HUES64 (cell line): ENCODE data around the gene GRIN2A.

Source experiments
- H3K27ac ChIP-seq: 2 replicates; pipeline ENCODE4 v1.7.0; 2013; ENCODE audit warnings: low read depth, low read length, inconsistent platforms
- H3K27me3 ChIP-seq: 2 replicates; pipeline ENCODE4 v1.6.1; 2013; ENCODE audit warnings: mild to moderate bottlenecking, low read length; ENCODE audit not compliant: insufficient read depth
- H3K36me3 ChIP-seq: 2 replicates; pipeline ENCODE4 v1.6.1; 2013; ENCODE audit warnings: mild to moderate bottlenecking, low read length; ENCODE audit not compliant: insufficient read depth
- H3K4me1 ChIP-seq: 2 replicates; pipeline ENCODE4 v1.6.1; 2013; ENCODE audit warnings: mild to moderate bottlenecking, low read length, moderate library complexity; ENCODE audit not compliant: insufficient read depth
- H3K4me3 ChIP-seq: 2 replicates; pipeline ENCODE4 v1.5.1; 2013; ENCODE audit warnings: mild to moderate bottlenecking, low read length, moderate library complexity
- H3K9ac ChIP-seq: 2 replicates; pipeline ENCODE4 v1.6.1; 2013; ENCODE audit warnings: mild to moderate bottlenecking, low read depth, low read length
- H3K9me3 ChIP-seq: 2 replicates; pipeline ENCODE4 v1.6.1; 2013; ENCODE audit warnings: low read depth, low read length; ENCODE audit not compliant: insufficient read depth
- WGBS: fragments of 150-250, 120-280 bp; methylation state at CpG from one replicate; pipeline ENCODE4 v1.1.7; 2013; ENCODE audit warnings: missing lambda C conversion rate; 5-methylcytosine and 5-hydroxymethylcytosine counted together

Gene GRIN2A

GRCh38 chr16:10165643-10166042 is 16.6 kb downstream of the GRIN2A start:
- H3K4me1 ChIP-seq = no peaks in the 10 kb centered on the region
- H3K36me3 ChIP-seq = no peaks in the 10 kb centered on the region
- WGBS = 87% methylated on average over 1 of the region's 1 CpG
- H3K9ac ChIP-seq = no peak overlapping the region
- H3K27ac ChIP-seq = no peak overlapping the region
- no peak overlapping the region for H3K4me3 ChIP-seq
- H3K27me3 ChIP-seq = no peaks in the 10 kb centered on the region
- H3K9me3 ChIP-seq = no peaks in the 10 kb centered on the region

- Histone ChIP-seq H3K4me1 (no peaks in the 10 kb centered on the region), H3K36me3 (no peaks in the 10 kb centered on the region), H3K4me3 (no peak overlapping the region), H3K9me3 (no peaks in the 10 kb centered on the region), H3K9ac (no peak overlapping the region), H3K27ac (no peak overlapping the region), H3K27me3 (no peaks in the 10 kb centered on the region)
- WGBS = 92% methylated on average over 1 of the region's 1 CpG
These were observed 19.2 kb downstream of the GRIN2A start for GRCh38 chr16:10162981-10163380.

DNA sequence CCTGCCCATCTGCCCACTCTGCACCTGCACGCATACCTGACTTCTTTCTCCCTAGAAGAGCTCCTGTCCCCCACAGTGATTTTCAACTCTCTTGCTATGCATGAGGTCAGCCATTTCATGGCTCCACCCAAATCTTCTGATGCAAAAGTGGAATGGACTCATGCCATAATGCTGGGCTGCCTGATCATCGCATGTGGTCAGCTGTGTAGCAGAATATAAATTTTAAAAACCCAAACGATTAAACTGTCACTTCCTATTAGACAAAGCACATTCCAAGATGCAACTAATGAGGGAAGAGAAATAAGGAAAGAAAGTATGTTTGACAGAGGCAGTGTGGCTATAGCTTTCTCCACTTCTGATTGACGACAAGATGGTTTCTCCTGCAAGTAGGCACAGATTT is 26.1 kb downstream of the GRIN2A start:
- no peaks in the 10 kb centered on the region for H3K9me3 ChIP-seq
- no peak overlapping the region for H3K27ac ChIP-seq
- H3K9ac ChIP-seq = no peak overlapping the region
- H3K4me1 ChIP-seq = no peaks in the 10 kb centered on the region; the same call in 1 of the 2 replicates
- no peaks in the 10 kb centered on the region for H3K27me3 ChIP-seq
- H3K4me3 ChIP-seq = no peak overlapping the region
- WGBS = 96% methylated on average over 3 of the region's 4 CpGs
- no peaks in the 10 kb centered on the region for H3K36me3 ChIP-seq

DNA sequence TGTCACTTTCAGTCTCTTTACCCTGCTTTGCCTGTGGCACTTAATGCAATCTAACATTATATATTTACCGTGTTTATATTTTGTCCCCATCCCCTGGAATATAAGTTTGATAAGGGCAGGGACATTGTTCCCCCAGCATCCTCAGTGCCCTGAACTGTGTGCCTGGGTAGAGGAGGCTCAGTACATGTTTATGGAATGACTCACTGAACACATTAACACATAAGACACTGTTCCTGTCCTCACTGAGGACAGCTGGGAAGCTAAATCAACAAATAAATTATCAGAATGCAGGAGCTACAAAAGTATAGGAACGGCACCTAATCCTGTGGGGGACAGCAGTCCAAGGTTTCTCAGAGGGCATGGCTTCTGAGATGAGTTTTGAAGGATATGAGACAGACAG is 27.8 kb downstream of the GRIN2A start:
- H3K9ac ChIP-seq = no peak overlapping the region
- 93% methylated on average over 1 of the region's 2 CpGs for WGBS
- no peaks in the 10 kb centered on the region for H3K36me3 ChIP-seq
- no peak overlapping the region for H3K27ac ChIP-seq
- no peaks in the 10 kb centered on the region; the same call in 1 of the 2 replicates for H3K4me1 ChIP-seq
- no peak overlapping the region for H3K4me3 ChIP-seq
- H3K9me3 ChIP-seq = no peaks in the 10 kb centered on the region
- no peaks in the 10 kb centered on the region for H3K27me3 ChIP-seq

- no peak overlapping the region for H3K4me3 ChIP-seq
- no peaks in the 10 kb centered on the region for H3K27me3 ChIP-seq
- no peaks in the 10 kb centered on the region for H3K9me3 ChIP-seq
- no peaks in the 10 kb centered on the region; the same call in 1 of the 2 replicates for H3K4me1 ChIP-seq
- 94% methylated on average over 8 of the region's 8 CpGs for WGBS
- H3K27ac ChIP-seq = no peak overlapping the region
- no peaks in the 10 kb centered on the region for H3K36me3 ChIP-seq
- H3K9ac ChIP-seq = no peak overlapping the region
These were observed 28.2 kb downstream of the GRIN2A start for GRCh38 chr16:10153985-10154384.

DNA sequence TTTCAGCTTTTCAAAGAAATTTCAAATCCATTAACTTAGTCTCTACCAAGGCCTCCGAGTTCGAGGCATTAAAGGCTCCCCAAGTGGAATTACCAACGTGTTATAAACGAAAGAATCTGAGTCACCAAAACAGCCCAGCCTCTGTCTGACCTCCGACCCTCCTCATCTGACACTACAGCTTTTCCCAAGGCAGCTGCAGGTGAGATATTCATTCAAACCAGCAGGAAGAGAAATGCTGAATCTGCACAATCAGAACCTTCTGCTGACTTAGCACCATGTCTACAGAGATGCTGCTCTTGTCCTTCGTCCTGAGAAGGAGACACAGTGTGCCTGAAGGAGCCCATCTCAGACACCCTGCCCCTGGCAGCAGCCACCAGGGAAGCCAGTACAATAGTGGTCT is 30.5 kb downstream of the GRIN2A start:
- Histone ChIP-seq H3K36me3 (no peaks in the 10 kb centered on the region), H3K4me1 (no peaks in the 10 kb centered on the region; the same call in 1 of the 2 replicates), H3K27me3 (no peaks in the 10 kb centered on the region), H3K9me3 (no peaks in the 10 kb centered on the region), H3K9ac (no peak overlapping the region), H3K27ac (no peak overlapping the region), H3K4me3 (no peak overlapping the region)
- 95% methylated on average over 6 of the region's 6 CpGs for WGBS

DNA sequence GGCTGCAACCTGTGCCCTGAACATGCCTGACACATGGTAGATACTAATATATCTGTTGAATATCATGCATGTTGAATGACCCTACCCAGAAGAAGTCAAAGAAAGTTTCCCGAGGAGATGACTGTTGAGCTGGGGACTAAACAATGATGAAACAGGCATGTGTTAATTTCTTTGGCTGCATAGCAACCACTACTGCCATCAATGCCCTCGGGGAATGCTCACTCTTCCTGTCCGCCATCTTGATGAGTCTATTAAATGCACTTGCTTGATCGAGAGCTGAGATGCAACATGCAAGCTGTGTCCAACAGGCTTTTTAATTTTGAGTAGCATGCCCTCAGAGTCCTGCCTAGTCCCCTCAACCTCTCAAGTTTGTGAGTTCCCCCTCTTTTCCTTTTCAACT is 31.3 kb downstream of the GRIN2A start:
- no peak overlapping the region for H3K9ac ChIP-seq
- no peaks in the 10 kb centered on the region for H3K27me3 ChIP-seq
- no peaks in the 10 kb centered on the region; the same call in 1 of the 2 replicates for H3K4me1 ChIP-seq
- no peaks in the 10 kb centered on the region for H3K36me3 ChIP-seq
- no peak overlapping the region for H3K4me3 ChIP-seq
- H3K9me3 ChIP-seq = no peaks in the 10 kb centered on the region
- WGBS = 83% methylated on average over 4 of the region's 4 CpGs
- no peak overlapping the region for H3K27ac ChIP-seq

DNA sequence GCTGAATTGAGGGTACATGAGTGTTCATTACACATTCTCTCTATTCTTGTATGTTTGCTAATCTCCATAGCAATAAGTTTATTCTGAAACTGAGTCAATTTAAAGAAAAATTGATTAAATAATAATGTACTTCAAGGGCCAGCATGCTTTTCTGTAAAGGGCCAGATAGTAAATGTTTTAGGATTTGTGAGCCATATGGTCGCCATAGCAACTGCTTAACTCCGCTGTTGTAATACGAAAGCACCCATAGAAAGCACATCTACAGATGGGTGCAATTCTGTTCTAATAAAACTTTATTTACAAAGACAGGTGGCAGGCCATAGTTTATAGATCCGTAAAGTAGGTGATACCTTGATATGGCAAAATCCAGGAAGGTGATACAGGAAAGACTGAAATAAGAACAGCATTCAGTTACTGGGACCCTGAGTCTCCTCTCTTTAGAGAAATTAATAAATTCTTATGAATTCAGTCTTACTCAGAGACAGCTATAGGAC is 36.6 kb downstream of the GRIN2A start:
- H3K9ac ChIP-seq = no peak overlapping the region
- H3K4me1 ChIP-seq = no peaks in the 10 kb centered on the region
- no peaks in the 10 kb centered on the region for H3K27me3 ChIP-seq
- H3K4me3 ChIP-seq = no peak overlapping the region
- H3K36me3 ChIP-seq = no peaks in the 10 kb centered on the region
- 69% methylated on average over 4 of the region's 4 CpGs for WGBS
- no peak overlapping the region for H3K27ac ChIP-seq
- H3K9me3 ChIP-seq = no peaks in the 10 kb centered on the region

DNA sequence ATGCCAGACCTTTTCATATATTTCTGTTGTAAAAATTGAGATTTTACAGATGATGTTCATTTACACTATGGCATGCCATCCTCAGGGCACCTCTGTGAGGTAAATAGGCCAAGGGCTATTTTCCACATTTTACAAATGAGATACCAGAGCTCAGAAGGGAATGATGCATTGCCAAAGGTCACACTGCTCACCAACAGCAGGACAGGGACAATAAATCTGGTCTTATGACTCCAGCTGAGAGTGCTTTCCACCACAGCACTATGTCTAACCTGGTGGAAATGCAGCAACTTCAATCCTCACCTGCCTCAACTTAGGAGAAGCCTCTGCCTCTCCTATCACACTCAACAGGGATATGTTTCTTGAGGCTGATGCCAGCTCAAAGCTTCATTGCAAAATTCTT is 40.6 kb downstream of the GRIN2A start:
- Histone ChIP-seq H3K4me3 (no peak overlapping the region), H3K36me3 (no peaks in the 10 kb centered on the region), H3K27me3 (no peaks in the 10 kb centered on the region), H3K9me3 (no peaks in the 10 kb centered on the region), H3K4me1 (no peaks in the 10 kb centered on the region), H3K27ac (no peak overlapping the region), H3K9ac (no peak overlapping the region)

DNA sequence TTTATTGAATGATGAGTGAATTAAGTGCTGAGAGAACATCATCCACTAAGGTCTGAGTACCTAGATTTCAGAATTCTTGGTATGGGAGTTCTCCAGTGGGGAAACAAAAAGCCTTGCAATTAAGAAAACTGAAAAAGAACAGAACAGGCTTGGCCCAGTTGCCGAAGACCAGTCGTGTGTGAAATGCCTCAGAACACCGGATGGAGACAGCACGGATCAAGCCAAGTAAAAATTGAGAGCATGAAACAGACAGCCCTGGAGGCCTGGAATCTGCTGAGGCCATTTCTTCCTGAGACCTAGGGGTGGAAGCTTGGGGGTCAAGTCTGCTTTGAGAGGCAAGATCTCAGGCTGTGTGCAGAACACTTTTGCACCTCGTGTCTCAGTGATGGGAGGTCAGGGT is 43.3 kb downstream of the GRIN2A start:
- WGBS = 91% methylated on average over 5 of the region's 5 CpGs
- H3K9ac ChIP-seq = no peak overlapping the region
- H3K4me3 ChIP-seq = no peak overlapping the region
- H3K4me1 ChIP-seq = no peaks in the 10 kb centered on the region
- H3K27ac ChIP-seq = no peak overlapping the region
- H3K9me3 ChIP-seq = no peaks in the 10 kb centered on the region
- no peaks in the 10 kb centered on the region for H3K36me3 ChIP-seq
- H3K27me3 ChIP-seq = no peaks in the 10 kb centered on the region

- H3K9ac ChIP-seq = no peak overlapping the region
- H3K27me3 ChIP-seq = no peaks in the 10 kb centered on the region
- no peaks in the 10 kb centered on the region for H3K36me3 ChIP-seq
- 94% methylated on average over 5 of the region's 5 CpGs for WGBS
- no peaks in the 10 kb centered on the region for H3K9me3 ChIP-seq
- no peak overlapping the region for H3K27ac ChIP-seq
- H3K4me1 ChIP-seq = no peaks in the 10 kb centered on the region
- H3K4me3 ChIP-seq = no peak overlapping the region
These were observed 44.9 kb downstream of the GRIN2A start for GRCh38 chr16:10137341-10137740.

GRCh38 chr16:10136916-10137315 is 45.3 kb downstream of the GRIN2A start:
- H3K27ac ChIP-seq = no peak overlapping the region
- no peaks in the 10 kb centered on the region for H3K4me1 ChIP-seq
- H3K4me3 ChIP-seq = no peak overlapping the region
- 29% methylated on average over 3 of the region's 3 CpGs for WGBS
- no peaks in the 10 kb centered on the region for H3K36me3 ChIP-seq
- no peaks in the 10 kb centered on the region for H3K27me3 ChIP-seq
- H3K9me3 ChIP-seq = no peaks in the 10 kb centered on the region
- H3K9ac ChIP-seq = no peak overlapping the region
